Glomerular endothelial cell (primary cell): ENCODE results near the gene RSF1. TPM values are rescaled to one million over a fixed set of nuclear protein-coding genes. Genes with fewer than 3 reads are reported as not detected.

Experiments used
- DNase-seq: peaks from one replicate; pipeline ENCODE4 v3.0.0-alpha.2; 2011; ENCODE audit warnings: low read depth, low spot score; ENCODE audit errors: extremely low read depth
- total RNA-seq: library from RNA; depleted of rRNA; stranded (reverse); fragments of >200 nt; gene quantifications from 2 replicates; pipeline ENCODE4 v1.2.3, GENCODE V29; 2015

Gene RSF1
- total RNA-seq, 1 donor from 2014 or later, result 50.9 TPM

GRCh38 chr11:77753230-77753629 lies 67.3 kb downstream of the RSF1 start:
- DNase-seq, result no peak

GRCh38 chr11:77752516-77752915 lies 68.0 kb downstream of the RSF1 start:
- DNase-seq, result no peak

- DNase-seq, result no peak
Observed at GRCh38 chr11:77750394-77751156, 69.9 kb downstream of the RSF1 start.

GRCh38 chr11:77749232-77749631 lies 71.3 kb downstream of the RSF1 start:
- no peak for DNase-seq

- no peak for DNase-seq
Observed at GRCh38 chr11:77748266-77748665, 72.3 kb downstream of the RSF1 start.

GRCh38 chr11:77747381-77747969 lies 73.0 kb downstream of the RSF1 start:
- DNase-seq, result no peak

GRCh38 chr11:77736473-77736872 lies 84.0 kb downstream of the RSF1 start:
- no peak for DNase-seq

GRCh38 chr11:77734890-77735289 lies 85.6 kb downstream of the RSF1 start:
- no peak for DNase-seq

GRCh38 chr11:77732143-77732542 lies 88.4 kb downstream of the RSF1 start:
- DNase-seq, result no peak

- DNase-seq, result no peak
Observed at GRCh38 chr11:77730789-77731188, 89.7 kb downstream of the RSF1 start.

- no peak for DNase-seq
Observed at GRCh38 chr11:77729063-77729462, 91.5 kb downstream of the RSF1 start.

GRCh38 chr11:77728203-77728786 lies 92.2 kb downstream of the RSF1 start:
- DNase-seq, result no peak

- DNase-seq, result no peak
Observed at GRCh38 chr11:77726524-77726923, 94.0 kb downstream of the RSF1 start.

- DNase-seq, result no peak
Observed at GRCh38 chr11:77725433-77725832, 95.1 kb downstream of the RSF1 start.

- no peak for DNase-seq
Observed at GRCh38 chr11:77724636-77725035, 95.9 kb downstream of the RSF1 start.

- no peak for DNase-seq
Observed at GRCh38 chr11:77723024-77723423, 97.5 kb downstream of the RSF1 start.

GRCh38 chr11:77710358-77710757 lies 110.2 kb downstream of the RSF1 start:
- DNase-seq, result no peak

GRCh38 chr11:77705876-77706579 lies 114.5 kb downstream of the RSF1 start:
- no peak for DNase-seq

GRCh38 chr11:77705195-77705875 lies 115.2 kb downstream of the RSF1 start:
- no peak for DNase-seq

GRCh38 chr11:77704029-77704428 lies 116.5 kb downstream of the RSF1 start:
- no peak for DNase-seq

- DNase-seq, result no peak
Observed at GRCh38 chr11:77699425-77699824, 121.1 kb downstream of the RSF1 start.
